OCI-LY7 (cell line): ENCODE results near the gene USP11. TPM values are rescaled to one million over a fixed set of nuclear protein-coding genes. Genes with fewer than 3 reads are reported as not detected.

ENCODE experiments used
- BruUV-seq: library from RNA; stranded (reverse); fragments of 400-500 nt; replicated peaks from 2 replicates; lab custom pipeline; 2021; lab: Mats Ljungman, UMichigan
- CTCF ChIA-PET: fragments of 300-600 bp; sonication (Branson Sonifier 250); formaldehyde crosslinking; loops from one replicate; lab custom pipeline; 2022; ENCODE audit warnings: antibody characterized with exemption; ENCODE audit not compliant: unreplicated experiment; lab: Charles Lee
- POLR2A ChIA-PET: fragments of 300-600 bp; sonication (Branson Sonifier 250); formaldehyde crosslinking; loops from one replicate; lab custom pipeline; 2022; ENCODE audit warnings: antibody characterized with exemption; lab: Charles Lee
- DNase-seq: peaks from one replicate; pipeline ENCODE4 v3.0.0-alpha.2; 2015; ENCODE audit warnings: low spot score
- H2AFZ ChIP-seq: fragments of 200-600 bp; sonication (generic), shearing (Covaris generic); 2 replicates; pipeline ENCODE4 v1.6.1; 2014; ENCODE audit warnings: mild to moderate bottlenecking, antibody characterized with exemption, low read length, moderate library complexity
- H3K27ac ChIP-seq: fragments of 200-600 bp; sonication (generic); 2 replicates; pipeline ENCODE4 v1.5.1; 2014; ENCODE audit warnings: mixed run types, low read depth, mild to moderate bottlenecking, moderate library complexity, low read length, inconsistent platforms; ENCODE audit not compliant: poor library complexity, severe bottlenecking
- H3K36me3 ChIP-seq: fragments of 200-600 bp; sonication (generic); 2 replicates; pipeline ENCODE4 v1.6.1; 2014; ENCODE audit warnings: mild to moderate bottlenecking, antibody characterized with exemption, low read length, moderate library complexity, mixed read lengths; ENCODE audit not compliant: insufficient read depth
- H3K4me1 ChIP-seq: fragments of 200-600 bp; sonication (generic); 2 replicates; pipeline ENCODE4 v1.5.1; 2014; ENCODE audit warnings: mild to moderate bottlenecking, low read length; ENCODE audit not compliant: insufficient read depth, poor library complexity, severe bottlenecking
- H3K4me2 ChIP-seq: fragments of 200-600 bp; sonication (generic); 2 replicates; pipeline ENCODE4 v1.6.1; 2014; ENCODE audit warnings: mild to moderate bottlenecking, low read length
- H3K4me3 ChIP-seq: fragments of 200-600 bp; sonication (generic); 2 replicates; pipeline ENCODE4 v1.5.1; 2014; ENCODE audit warnings: mild to moderate bottlenecking, low read depth, low read length; ENCODE audit not compliant: poor library complexity, severe bottlenecking
- H3K79me2 ChIP-seq: fragments of 200-600 bp; sonication (generic); 2 replicates; pipeline ENCODE4 v1.6.1; 2016; ENCODE audit warnings: low read depth, mild to moderate bottlenecking, low read length, moderate library complexity, mixed read lengths; ENCODE audit not compliant: insufficient read depth
- H3K9me2 ChIP-seq: fragments of 200-600 bp; sonication (generic); 2 replicates; pipeline ENCODE4 v1.6.1; 2016; ENCODE audit warnings: mild to moderate bottlenecking, low read length, mixed read lengths; ENCODE audit not compliant: insufficient read depth
- H3K9me3 ChIP-seq: fragments of 200-600 bp; sonication (generic); 2 replicates; pipeline ENCODE4 v1.6.1; 2014; ENCODE audit warnings: mild to moderate bottlenecking, mixed run types, low read length, mixed read lengths
- H4K20me1 ChIP-seq: fragments of 200-600 bp; sonication (generic); 2 replicates; pipeline ENCODE4 v1.6.1; 2014; ENCODE audit warnings: mild to moderate bottlenecking, antibody characterized with exemption, low read length, moderate library complexity, mixed read lengths; ENCODE audit not compliant: insufficient read depth
- CTCF ChIP-seq: fragments of 200-600 bp; sonication (generic); conservative IDR thresholded peaks from 2 replicates; pipeline ENCODE4 v1.5.1; 2014; ENCODE audit warnings: mild to moderate bottlenecking, antibody characterized with exemption, low read length, moderate library complexity, mixed read lengths
- EZH2phosphoT487 ChIP-seq: fragments of 200-600 bp; sonication (generic); IDR thresholded peaks from 2 replicates; pipeline ENCODE4 v1.6.1; 2018; ENCODE audit warnings: low read depth, borderline replicate concordance, mild to moderate bottlenecking, mixed run types, antibody characterized with exemption, low read length, moderate library complexity, mixed read lengths
- intact Hi-C: fragments of 100-400 bp; cut with micrococcal nuclease; formaldehyde crosslinking; loops from one replicate; pipeline ENCODE4 v1.10.0; 2022; ENCODE audit not compliant: unreplicated experiment
- total RNA-seq, 2 experiments: library from RNA; depleted of rRNA in 1 of 2; stranded (reverse); fragments of >200 nt in 1 of 2; shearing (Covaris generic) in 1 of 2; gene quantifications; 2 replicates each; pipeline ENCODE4 v1.2.3, GENCODE V29; 2014 to 2022

USP11 gene
- total RNA-seq, 2 experiments from 2014 or later: 46.5 to 91.8 TPM

DNA sequence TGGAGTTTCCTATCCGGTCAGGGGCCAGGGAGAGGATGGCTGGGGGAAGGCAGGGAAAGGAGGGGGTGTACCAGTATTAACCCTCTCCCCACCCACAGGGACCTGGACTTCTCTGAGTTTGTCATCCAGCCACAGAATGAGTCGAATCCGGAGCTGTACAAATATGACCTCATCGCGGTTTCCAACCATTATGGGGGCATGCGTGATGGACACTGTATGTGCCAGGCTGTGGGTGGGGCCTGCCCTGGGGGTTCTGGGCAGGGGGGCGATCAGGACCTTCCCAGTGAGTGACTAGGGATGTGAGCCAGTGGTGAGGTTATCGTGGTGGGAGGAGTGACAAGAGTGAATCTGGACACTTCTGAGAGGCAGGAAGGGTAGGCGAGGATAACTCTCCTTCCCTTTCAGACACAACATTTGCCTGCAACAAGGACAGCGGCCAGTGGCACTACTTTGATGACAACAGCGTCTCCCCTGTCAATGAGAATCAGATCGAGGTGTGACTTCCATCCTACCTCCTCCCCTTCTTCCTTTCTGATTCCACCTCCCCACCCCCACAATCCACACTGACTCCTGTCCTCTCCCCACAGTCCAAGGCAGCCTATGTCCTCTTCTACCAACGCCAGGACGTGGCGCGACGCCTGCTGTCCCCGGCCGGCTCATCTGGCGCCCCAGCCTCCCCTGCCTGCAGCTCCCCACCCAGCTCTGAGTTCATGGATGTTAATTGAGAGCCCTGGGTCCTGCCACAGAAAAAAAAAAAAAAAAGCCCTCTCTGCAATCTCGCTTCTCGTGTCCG, 14.6 kb downstream of the USP11 start:
- no peak for DNase-seq
- CTCF ChIA-PET: no interaction called here
- Histone ChIP-seq H3K4me2 (no peak overlapping the region), H3K9me3 (no peaks in the 10 kb centered on the region), H3K27ac (no peak overlapping the region), H4K20me1 (no peaks in the 10 kb centered on the region), H3K4me3 (no peak overlapping the region), H3K4me1 (no peaks in the 10 kb centered on the region), H2AFZ (no peak overlapping the region), H3K79me2 (no peaks in the 10 kb centered on the region), H3K9me2 (no peaks in the 10 kb centered on the region), H3K36me3 (peaks cover 10% of the 10 kb centered on the region; the same call in 1 of the 2 replicates)
- TSS peak; percentile 30 for BruUV-seq
- intact Hi-C loops: no loop called here
- TF ChIP-seq CTCF (no peak), EZH2phosphoT487 (no peak)
- POLR2A ChIA-PET: no interaction called here

DNA sequence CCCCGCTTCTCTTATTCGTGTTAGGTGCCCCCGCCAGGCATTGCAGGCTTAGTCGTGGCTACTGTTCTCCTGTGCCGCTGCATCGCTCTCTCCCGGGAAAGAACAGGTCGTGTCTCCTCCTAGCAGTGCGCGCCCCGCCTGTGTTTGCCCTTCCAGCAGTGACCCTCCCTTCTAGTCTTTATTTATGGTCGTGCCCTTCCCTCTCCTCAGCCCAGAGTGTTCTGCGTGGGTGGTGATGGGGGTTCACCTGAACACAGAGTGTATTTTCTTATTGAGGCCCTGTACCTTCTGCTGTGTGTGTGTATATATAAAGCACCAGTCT, 15.2 kb downstream of the USP11 start:
- no peak overlapping the region for H3K4me3 ChIP-seq
- H3K79me2 ChIP-seq: no peaks in the 10 kb centered on the region
- TF ChIP-seq EZH2phosphoT487: no peak
- no peak for TF ChIP-seq CTCF
- ChIA-PET POLR2A (no interaction called here), CTCF (no interaction called here)
- H4K20me1 ChIP-seq: no peaks in the 10 kb centered on the region
- BruUV-seq: no TSS peak
- intact Hi-C loops: no loop called here
- peaks cover 10% of the 10 kb centered on the region; the same call in 1 of the 2 replicates for H3K36me3 ChIP-seq
- no peaks in the 10 kb centered on the region for H3K4me1 ChIP-seq
- no peaks in the 10 kb centered on the region for H3K9me3 ChIP-seq
- H2AFZ ChIP-seq: no peak overlapping the region
- H3K9me2 ChIP-seq: no peaks in the 10 kb centered on the region
- no peak for DNase-seq
- H3K27ac ChIP-seq: no peak overlapping the region
- no peak overlapping the region for H3K4me2 ChIP-seq

DNA sequence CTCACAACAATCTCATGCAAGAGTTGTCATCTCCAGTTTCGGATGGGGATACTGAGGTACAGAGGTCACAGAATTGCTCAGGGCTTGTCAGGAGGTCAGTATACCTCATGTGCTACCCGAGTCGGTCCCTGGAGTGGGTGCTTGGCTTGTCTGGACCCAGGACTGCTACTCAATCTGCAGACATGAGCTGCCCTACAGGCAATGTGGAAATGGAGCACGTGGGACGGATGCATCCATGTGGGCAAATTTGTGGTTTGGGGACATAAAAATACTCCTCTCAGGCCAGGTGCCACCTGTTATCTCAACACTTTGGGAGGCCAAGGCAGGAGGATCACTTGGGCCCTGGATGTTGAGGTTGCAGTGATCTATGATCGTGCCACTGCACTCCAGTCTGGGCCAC, 15.8 kb downstream of the USP11 start:
- Histone ChIP-seq H3K4me3 (no peak overlapping the region), H3K4me2 (no peak overlapping the region), H3K36me3 (peaks cover 10% of the 10 kb centered on the region; the same call in 1 of the 2 replicates), H3K9me3 (no peaks in the 10 kb centered on the region), H4K20me1 (no peaks in the 10 kb centered on the region), H2AFZ (no peak overlapping the region), H3K27ac (no peak overlapping the region), H3K9me2 (no peaks in the 10 kb centered on the region), H3K79me2 (no peaks in the 10 kb centered on the region), H3K4me1 (no peaks in the 10 kb centered on the region)
- DNase-seq: no peak
- CTCF ChIA-PET: no interaction called here
- no peak for TF ChIP-seq EZH2phosphoT487
- TF ChIP-seq CTCF: no peak
- POLR2A ChIA-PET: no interaction called here
- intact Hi-C loops: no loop called here
- no TSS peak for BruUV-seq
